HG03565 (cell line): Measurements from ENCODE around the gene PSD2.
A peak's percentile ranks its signal among the peaks of the same experiment; 100 is the strongest.

Source experiments
- ATAC-seq: cut with Tn5 transposase; IDR thresholded peaks from one replicate; pipeline ENCODE4 v1.9.1; 2021; ENCODE audit warnings: mild to moderate bottlenecking, moderate library complexity; ENCODE audit not compliant: unreplicated experiment

The PSD2 gene

GRCh38 chr5:139795074-139796001 lies at the start of gene PSD2:
PSD2 (plus strand) TSS chr5:139795808; CDS start chr5:139809441, 13,633 bp downstream.
- ATAC-seq = no peak

- ATAC-seq = peak; percentile 22
Observed at GRCh38 chr5:139746691-139747582, 48.7 kb upstream of the PSD2 start.

GRCh38 chr5:139747583-139748504 lies 47.8 kb upstream of the PSD2 start:
- ATAC-seq = peak; percentile 22

GRCh38 chr5:139748505-139748826 lies 47.1 kb upstream of the PSD2 start:
- ATAC-seq = no peak

GRCh38 chr5:139749242-139749641 lies 46.4 kb upstream of the PSD2 start:
- no peak for ATAC-seq

GRCh38 chr5:139751236-139751635 lies 44.4 kb upstream of the PSD2 start:
- no peak for ATAC-seq

GRCh38 chr5:139752506-139753473 lies 42.8 kb upstream of the PSD2 start:
- ATAC-seq = no peak

GRCh38 chr5:139755892-139756671 lies 39.5 kb upstream of the PSD2 start:
- ATAC-seq = no peak

GRCh38 chr5:139756971-139757370 lies 38.6 kb upstream of the PSD2 start:
- no peak for ATAC-seq

- ATAC-seq = no peak
Observed at GRCh38 chr5:139757727-139758509, 37.7 kb upstream of the PSD2 start.

- no peak for ATAC-seq
Observed at GRCh38 chr5:139758510-139759075, 37.0 kb upstream of the PSD2 start.

GRCh38 chr5:139759219-139759721 lies 36.3 kb upstream of the PSD2 start:
- no peak for ATAC-seq

- ATAC-seq = no peak
Observed at GRCh38 chr5:139760066-139761056, 35.2 kb upstream of the PSD2 start.

GRCh38 chr5:139761057-139761450 lies 34.6 kb upstream of the PSD2 start:
- ATAC-seq = no peak

GRCh38 chr5:139761501-139761900 lies 34.1 kb upstream of the PSD2 start:
- no peak for ATAC-seq

GRCh38 chr5:139762615-139763170 lies 32.9 kb upstream of the PSD2 start:
- ATAC-seq = no peak
